ENCODE data around the gene RPL14.

RPL14 gene

GRCh38 chr3:40511031-40511718 lies 54.0 kb downstream of the RPL14 start:
- in situ Hi-C loops (cut with HindIII; ENCODE audit: low pct_unique_long_range_greater_than_20kb, low sequenced_read_pairs), result no loop called here
- TF ChIP-seq JUND (IDR thresholded peaks at IDR 0.05; ENCODE audit: low read depth), result no peak
- DNase-seq (ENCODE audit: low read depth in 1 of 2, low spot score in 1 of 2), result no peak

GRCh38 chr3:40516201-40516600 lies 59.1 kb downstream of the RPL14 start:
- in situ Hi-C loops (cut with HindIII; ENCODE audit: low pct_unique_long_range_greater_than_20kb, low sequenced_read_pairs), result no loop called here
- no peak for TF ChIP-seq JUND (IDR thresholded peaks at IDR 0.05; ENCODE audit: low read depth)
- no peak for DNase-seq (ENCODE audit: low read depth in 1 of 2, low spot score in 1 of 2)

GRCh38 chr3:40518067-40518466 lies 60.9 kb downstream of the RPL14 start:
- in situ Hi-C loops (cut with HindIII; ENCODE audit: low pct_unique_long_range_greater_than_20kb, low sequenced_read_pairs), result no loop called here
- no peak for DNase-seq (ENCODE audit: low read depth in 1 of 2, low spot score in 1 of 2)
- no peak for TF ChIP-seq JUND (IDR thresholded peaks at IDR 0.05; ENCODE audit: low read depth)
